ENCODE data around the gene GATAD2A. TPM values are rescaled to one million over a fixed set of nuclear protein-coding genes. Genes with fewer than 3 reads are reported as not detected.

Gene GATAD2A
- total RNA-seq, 1 experiment from 2014 or later, result 99.6 TPM

- Histone ChIP-seq H3K9me3 (ENCODE audit: control insufficient read depth, insufficient read depth, low read depth, low read length) (no peaks in the 10 kb centered on the region), H3K27ac (ENCODE audit: low read length) (no peak overlapping the region), H3K4me1 (ENCODE audit: control insufficient read depth, insufficient read depth, low read length) (no peaks in the 10 kb centered on the region), H3K36me3 (ENCODE audit: control insufficient read depth, insufficient read depth, low read length) (no peaks in the 10 kb centered on the region), H3K4me3 (ENCODE audit: low read depth in 2 of 2, low read length in 2 of 2) (no peak overlapping the region), H3K27me3 (ENCODE audit: control insufficient read depth, insufficient read depth, low read length) (no peaks in the 10 kb centered on the region)
- in situ Hi-C loops (cut with HindIII; ENCODE audit: low pct_unique_long_range_greater_than_20kb, low sequenced_read_pairs), result no loop called here
- DNase-seq (ENCODE audit: low read depth, low spot score) (no peak), ATAC-seq (no peak)
- ChIA-PET CTCF (no interaction called here), POLR2A (no interaction called here)
- no TSS peak for BruUV-seq (replicated peaks)
- TF ChIP-seq TCF7L2 (IDR thresholded peaks at IDR 0.05; ENCODE audit: low read depth, low read length), result no peak
- no peak for TF ChIP-seq CTCF (IDR thresholded peaks at IDR 0.05)
- no peak for TF ChIP-seq SIN3A (IDR thresholded peaks at IDR 0.05; ENCODE audit: borderline replicate concordance, insufficient read depth, low read depth, low read length)
- TF ChIP-seq, protein P1, sequence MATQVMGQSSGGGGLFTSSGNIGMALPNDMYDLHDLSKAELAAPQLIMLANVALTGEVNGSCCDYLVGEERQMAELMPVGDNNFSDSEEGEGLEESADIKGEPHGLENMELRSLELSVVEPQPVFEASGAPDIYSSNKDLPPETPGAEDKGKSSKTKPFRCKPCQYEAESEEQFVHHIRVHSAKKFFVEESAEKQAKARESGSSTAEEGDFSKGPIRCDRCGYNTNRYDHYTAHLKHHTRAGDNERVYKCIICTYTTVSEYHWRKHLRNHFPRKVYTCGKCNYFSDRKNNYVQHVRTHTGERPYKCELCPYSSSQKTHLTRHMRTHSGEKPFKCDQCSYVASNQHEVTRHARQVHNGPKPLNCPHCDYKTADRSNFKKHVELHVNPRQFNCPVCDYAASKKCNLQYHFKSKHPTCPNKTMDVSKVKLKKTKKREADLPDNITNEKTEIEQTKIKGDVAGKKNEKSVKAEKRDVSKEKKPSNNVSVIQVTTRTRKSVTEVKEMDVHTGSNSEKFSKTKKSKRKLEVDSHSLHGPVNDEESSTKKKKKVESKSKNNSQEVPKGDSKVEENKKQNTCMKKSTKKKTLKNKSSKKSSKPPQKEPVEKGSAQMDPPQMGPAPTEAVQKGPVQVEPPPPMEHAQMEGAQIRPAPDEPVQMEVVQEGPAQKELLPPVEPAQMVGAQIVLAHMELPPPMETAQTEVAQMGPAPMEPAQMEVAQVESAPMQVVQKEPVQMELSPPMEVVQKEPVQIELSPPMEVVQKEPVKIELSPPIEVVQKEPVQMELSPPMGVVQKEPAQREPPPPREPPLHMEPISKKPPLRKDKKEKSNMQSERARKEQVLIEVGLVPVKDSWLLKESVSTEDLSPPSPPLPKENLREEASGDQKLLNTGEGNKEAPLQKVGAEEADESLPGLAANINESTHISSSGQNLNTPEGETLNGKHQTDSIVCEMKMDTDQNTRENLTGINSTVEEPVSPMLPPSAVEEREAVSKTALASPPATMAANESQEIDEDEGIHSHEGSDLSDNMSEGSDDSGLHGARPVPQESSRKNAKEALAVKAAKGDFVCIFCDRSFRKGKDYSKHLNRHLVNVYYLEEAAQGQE (IDR thresholded peaks at IDR 0.05; ENCODE audit: insufficient read depth in 1 of 2, low read depth in 2 of 2, low read length in 1 of 2), result no peak
- TF ChIP-seq POLR2AphosphoS5 (IDR thresholded peaks at IDR 0.05; ENCODE audit: low read depth, low read length), result no peak
- intact Hi-C loops (cut with micrococcal nuclease; ENCODE audit: unreplicated experiment), result no loop called here
Observed at GRCh38 chr19:19513682-19514081, 108.2 kb downstream of the GATAD2A start.

DNA sequence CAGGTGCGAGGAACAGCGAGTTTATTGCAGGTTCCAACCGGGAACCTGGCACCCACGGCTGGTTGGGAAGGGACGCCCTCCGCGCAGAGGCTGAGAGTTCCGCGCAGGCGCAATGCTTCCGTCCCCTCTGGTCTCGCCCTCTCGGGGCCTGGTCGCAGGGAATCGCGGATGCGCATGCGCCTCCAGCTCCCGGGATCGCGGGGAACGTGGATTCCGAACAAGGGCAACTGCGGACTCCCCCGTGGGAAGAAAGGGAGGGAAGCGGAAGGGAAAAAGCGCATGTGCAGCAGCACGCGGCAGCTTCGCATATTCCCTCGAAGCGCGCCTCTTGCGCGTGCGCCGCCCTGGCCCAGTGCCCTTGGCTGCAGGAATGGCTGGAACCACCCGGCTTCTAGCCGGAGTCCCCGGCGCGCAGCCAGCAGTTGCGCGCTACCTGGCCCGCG is 108.8 kb downstream of the GATAD2A start:
- CTCF ChIA-PET, result no interaction called here
- H3K4me3 ChIP-seq (ENCODE audit: low read depth in 2 of 2, low read length in 2 of 2), result no peak overlapping the region
- no TSS peak for BruUV-seq (replicated peaks)
- DNase-seq (ENCODE audit: low read depth, low spot score) (no peak), ATAC-seq (no peak)
- no peaks in the 10 kb centered on the region for H3K4me1 ChIP-seq (ENCODE audit: control insufficient read depth, insufficient read depth, low read length)
- H3K27ac ChIP-seq (ENCODE audit: low read length), result no peak overlapping the region
- no peaks in the 10 kb centered on the region for H3K27me3 ChIP-seq (ENCODE audit: control insufficient read depth, insufficient read depth, low read length)
- H3K9me3 ChIP-seq (ENCODE audit: control insufficient read depth, insufficient read depth, low read depth, low read length), result no peaks in the 10 kb centered on the region
- in situ Hi-C loops (cut with HindIII; ENCODE audit: low pct_unique_long_range_greater_than_20kb, low sequenced_read_pairs), result no loop called here
- POLR2A ChIA-PET, result no interaction called here
- intact Hi-C loops (cut with micrococcal nuclease; ENCODE audit: unreplicated experiment), result no loop called here
- TF ChIP-seq POLR2AphosphoS5 (IDR thresholded peaks at IDR 0.05; ENCODE audit: low read depth, low read length), result no peak
- TF ChIP-seq, protein P1 (IDR thresholded peaks at IDR 0.05; ENCODE audit: insufficient read depth in 1 of 2, low read depth in 2 of 2, low read length in 1 of 2), result no peak
- TF ChIP-seq SIN3A (IDR thresholded peaks at IDR 0.05; ENCODE audit: borderline replicate concordance, insufficient read depth, low read depth, low read length), result no peak
- no peak for TF ChIP-seq TCF7L2 (IDR thresholded peaks at IDR 0.05; ENCODE audit: low read depth, low read length)
- no peak for TF ChIP-seq CTCF (IDR thresholded peaks at IDR 0.05)
- H3K36me3 ChIP-seq (ENCODE audit: control insufficient read depth, insufficient read depth, low read length), result 0 out of 2 replicates have a peak, but pooled peaks cover 1% of the 10 kb centered on the region

Data from Panc1 (cell line).